ENCODE measurements around the gene NRXN3. TPM values are rescaled to one million over a fixed set of nuclear protein-coding genes. Genes with fewer than 3 reads are reported as not detected.

Gene NRXN3
- polyA plus RNA-seq, 1 of the 3 experiments (the other 2 are of a cell fraction): 1.6 TPM

- Histone ChIP-seq H3K4me1 (ENCODE audit: control insufficient read depth in 1 of 2, insufficient read depth in 2 of 2, low read depth in 1 of 2, low read length in 1 of 2) (no peaks in the 10 kb centered on the region; a peak in 1 of 4 replicates), H4K20me1 (ENCODE audit: insufficient read depth) (no peaks in the 10 kb centered on the region), H3K9me2 (no peaks in the 10 kb centered on the region), H3K4me2 (no peak overlapping the region), H3K79me2 (ENCODE audit: insufficient read depth) (no peaks in the 10 kb centered on the region), H3K36me3 (replicated peaks in 1 of 2; ENCODE audit: control insufficient read depth in 1 of 2, insufficient read depth in 2 of 2, low read length in 1 of 2) (no peaks in the 10 kb centered on the region), H3K4me3 (ENCODE audit: low read depth in 2 of 2, low read length in 1 of 2) (no peak overlapping the region), H3K9ac (no peak overlapping the region), H3F3A (replicated peaks; ENCODE audit: insufficient read depth) (no peaks in the 10 kb centered on the region), H3K27ac (ENCODE audit: low read depth in 2 of 2, low read length in 1 of 2) (no peak overlapping the region), H3K27me3 (ENCODE audit: insufficient read depth) (no peaks in the 10 kb centered on the region), H3K9me3 (no peaks in the 10 kb centered on the region), H2AFZ (ENCODE audit: low read depth) (no peak overlapping the region)
- TF ChIP-seq MEF2A (IDR thresholded peaks at IDR 0.05; ENCODE audit: borderline replicate concordance, low read depth) (no peak), ELF1 (IDR thresholded peaks at IDR 0.05) (no peak), NFIC (IDR thresholded peaks at IDR 0.05; ENCODE audit: borderline replicate concordance) (no peak), TAF1 (IDR thresholded peaks at IDR 0.05; ENCODE audit: borderline replicate concordance, low read depth, low read length) (no peak), GABPA (IDR thresholded peaks at IDR 0.05; ENCODE audit: low read depth) (no peak), IRF3 (IDR thresholded peaks at IDR 0.05; ENCODE audit: low read depth, low read length) (no peak), NRF1 (IDR thresholded peaks at IDR 0.05; ENCODE audit: low read depth, low read length) (no peak), POLR2AphosphoS5 (IDR thresholded peaks at IDR 0.05; ENCODE audit: low read depth, low read length) (no peak), TCF12 (IDR thresholded peaks at IDR 0.05) (no peak), MXI1 (IDR thresholded peaks at IDR 0.05; ENCODE audit: low read depth, low read length) (no peak), SIN3A (IDR thresholded peaks at IDR 0.05; ENCODE audit: borderline replicate concordance, low read depth, low read length) (no peak), GATA2 (CRISPR knock-in tag; IDR thresholded peaks at IDR 0.05) (no peak), RCOR1 (IDR thresholded peaks at IDR 0.05; ENCODE audit: low read length) (no peak), YY1 (IDR thresholded peaks at IDR 0.05; ENCODE audit: low read depth) (no peak), RXRA (IDR thresholded peaks at IDR 0.05; ENCODE audit: borderline replicate concordance, low read depth) (no peak), USF1 (IDR thresholded peaks at IDR 0.05; ENCODE audit: borderline replicate concordance, low read depth) (no peak)
- TF ChIP-seq, protein P1, sequence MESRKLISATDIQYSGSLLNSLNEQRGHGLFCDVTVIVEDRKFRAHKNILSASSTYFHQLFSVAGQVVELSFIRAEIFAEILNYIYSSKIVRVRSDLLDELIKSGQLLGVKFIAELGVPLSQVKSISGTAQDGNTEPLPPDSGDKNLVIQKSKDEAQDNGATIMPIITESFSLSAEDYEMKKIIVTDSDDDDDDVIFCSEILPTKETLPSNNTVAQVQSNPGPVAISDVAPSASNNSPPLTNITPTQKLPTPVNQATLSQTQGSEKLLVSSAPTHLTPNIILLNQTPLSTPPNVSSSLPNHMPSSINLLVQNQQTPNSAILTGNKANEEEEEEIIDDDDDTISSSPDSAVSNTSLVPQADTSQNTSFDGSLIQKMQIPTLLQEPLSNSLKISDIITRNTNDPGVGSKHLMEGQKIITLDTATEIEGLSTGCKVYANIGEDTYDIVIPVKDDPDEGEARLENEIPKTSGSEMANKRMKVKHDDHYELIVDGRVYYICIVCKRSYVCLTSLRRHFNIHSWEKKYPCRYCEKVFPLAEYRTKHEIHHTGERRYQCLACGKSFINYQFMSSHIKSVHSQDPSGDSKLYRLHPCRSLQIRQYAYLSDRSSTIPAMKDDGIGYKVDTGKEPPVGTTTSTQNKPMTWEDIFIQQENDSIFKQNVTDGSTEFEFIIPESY (IDR thresholded peaks at IDR 0.05; ENCODE audit: borderline replicate concordance, low read depth): no peak
- TF ChIP-seq, protein P2, sequence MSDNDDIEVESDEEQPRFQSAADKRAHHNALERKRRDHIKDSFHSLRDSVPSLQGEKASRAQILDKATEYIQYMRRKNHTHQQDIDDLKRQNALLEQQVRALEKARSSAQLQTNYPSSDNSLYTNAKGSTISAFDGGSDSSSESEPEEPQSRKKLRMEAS (IDR thresholded peaks at IDR 0.05; ENCODE audit: low read depth): no peak
- TF ChIP-seq, protein P3, sequence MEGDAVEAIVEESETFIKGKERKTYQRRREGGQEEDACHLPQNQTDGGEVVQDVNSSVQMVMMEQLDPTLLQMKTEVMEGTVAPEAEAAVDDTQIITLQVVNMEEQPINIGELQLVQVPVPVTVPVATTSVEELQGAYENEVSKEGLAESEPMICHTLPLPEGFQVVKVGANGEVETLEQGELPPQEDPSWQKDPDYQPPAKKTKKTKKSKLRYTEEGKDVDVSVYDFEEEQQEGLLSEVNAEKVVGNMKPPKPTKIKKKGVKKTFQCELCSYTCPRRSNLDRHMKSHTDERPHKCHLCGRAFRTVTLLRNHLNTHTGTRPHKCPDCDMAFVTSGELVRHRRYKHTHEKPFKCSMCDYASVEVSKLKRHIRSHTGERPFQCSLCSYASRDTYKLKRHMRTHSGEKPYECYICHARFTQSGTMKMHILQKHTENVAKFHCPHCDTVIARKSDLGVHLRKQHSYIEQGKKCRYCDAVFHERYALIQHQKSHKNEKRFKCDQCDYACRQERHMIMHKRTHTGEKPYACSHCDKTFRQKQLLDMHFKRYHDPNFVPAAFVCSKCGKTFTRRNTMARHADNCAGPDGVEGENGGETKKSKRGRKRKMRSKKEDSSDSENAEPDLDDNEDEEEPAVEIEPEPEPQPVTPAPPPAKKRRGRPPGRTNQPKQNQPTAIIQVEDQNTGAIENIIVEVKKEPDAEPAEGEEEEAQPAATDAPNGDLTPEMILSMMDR (IDR thresholded peaks at IDR 0.05): no peak
- CTCF ChIA-PET: no interaction called here
- 13% methylated on average over 1 of the region's 2 CpGs for WGBS (ENCODE audit: low lambda C conversion rate)
- POLR2A ChIA-PET: no interaction called here
- no peak for DNase-seq
These were observed 149.2 kb downstream of the NRXN3 start for GRCh38 chr14:78319406-78319805.

Data from SK-N-SH (cell line).